HG02763 (cell line): ENCODE results near the gene PRPSAP1.
"Not testable (repeated sequence)": the region's sequence is repeated elsewhere in the genome, so short reads cannot be mapped to it uniquely, and the experiment has no call there.

Experiments used
- ATAC-seq: cut with Tn5 transposase; IDR thresholded peaks from one replicate; pipeline ENCODE4 v1.9.1; 2021; ENCODE audit warnings: mild to moderate bottlenecking, moderate library complexity; ENCODE audit not compliant: unreplicated experiment

The PRPSAP1 gene

DNA sequence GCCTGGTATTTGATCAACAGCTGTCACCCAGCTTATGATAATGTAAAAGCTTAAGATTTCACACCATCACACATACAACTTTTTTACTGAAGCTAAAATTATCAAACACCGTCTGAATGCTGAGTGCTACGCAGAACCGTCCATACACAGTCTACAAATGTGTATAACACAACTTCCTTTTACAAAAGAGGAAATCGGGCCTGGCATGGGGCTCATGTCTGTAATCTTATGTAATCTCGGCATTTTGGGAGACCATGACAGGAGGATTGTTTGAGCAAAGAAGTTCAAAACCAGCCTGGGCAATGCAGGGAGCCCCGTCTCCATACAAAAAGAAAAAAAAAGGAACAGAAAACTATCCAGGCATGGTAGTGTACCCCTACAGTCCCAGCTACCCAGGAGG is 26.0 kb downstream of the PRPSAP1 start:
- ATAC-seq, result no peak

DNA sequence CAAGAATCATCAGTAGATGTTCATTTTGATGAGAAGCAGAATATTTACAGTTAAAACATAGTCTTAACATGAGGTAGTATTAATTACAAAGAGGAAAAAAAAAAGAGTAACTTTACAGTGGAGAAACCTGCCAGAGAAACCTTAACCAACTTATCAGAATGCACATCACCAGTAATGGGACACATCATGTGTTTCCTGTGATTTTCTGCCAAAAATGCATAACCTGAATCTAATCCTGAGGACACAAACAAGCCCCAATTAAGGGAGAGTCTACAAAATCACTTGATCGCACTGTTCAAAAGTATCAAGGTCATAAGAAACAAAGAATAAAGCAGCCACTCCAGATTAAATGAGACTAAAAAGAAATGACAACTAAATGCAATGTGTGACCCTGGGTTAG is 27.4 kb downstream of the PRPSAP1 start:
- no peak for ATAC-seq

DNA sequence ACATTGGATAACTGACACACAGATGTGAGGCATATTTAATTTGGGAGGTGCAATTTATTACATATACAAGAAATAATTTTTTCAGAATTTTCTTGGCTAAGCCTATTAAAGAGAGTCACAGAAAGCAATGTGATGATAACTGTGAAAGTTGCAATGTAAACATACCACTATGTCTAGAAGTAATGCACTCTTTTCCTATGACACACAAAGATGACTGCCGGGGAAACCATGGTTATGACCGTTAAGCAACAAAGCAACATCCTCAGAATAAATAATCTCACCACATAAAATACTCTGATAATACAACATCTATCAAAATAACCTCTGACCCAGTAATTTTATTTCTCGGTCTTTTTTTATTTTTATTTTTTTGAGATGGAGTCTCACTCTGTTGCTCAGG is 35.1 kb downstream of the PRPSAP1 start:
- ATAC-seq, result no peak

DNA sequence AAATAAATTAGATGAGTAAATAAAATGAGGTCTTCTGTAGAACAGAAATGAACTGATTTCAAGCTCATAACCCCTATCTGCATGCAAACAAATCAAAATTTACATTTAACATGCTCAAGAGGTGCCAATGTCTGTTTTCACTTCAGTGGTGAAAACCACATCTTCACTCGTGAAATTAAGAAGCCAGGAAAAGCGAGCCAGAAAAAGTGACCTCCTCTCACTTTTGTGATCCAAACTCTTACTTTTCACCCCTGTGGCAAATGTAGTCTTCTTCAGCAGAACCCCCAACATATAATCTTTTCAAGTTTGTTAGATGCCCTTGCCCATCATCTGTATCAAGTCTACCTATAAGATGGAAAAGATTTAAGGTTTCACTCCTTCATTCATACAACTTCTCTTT is 36.2 kb downstream of the PRPSAP1 start:
- no peak for ATAC-seq

DNA sequence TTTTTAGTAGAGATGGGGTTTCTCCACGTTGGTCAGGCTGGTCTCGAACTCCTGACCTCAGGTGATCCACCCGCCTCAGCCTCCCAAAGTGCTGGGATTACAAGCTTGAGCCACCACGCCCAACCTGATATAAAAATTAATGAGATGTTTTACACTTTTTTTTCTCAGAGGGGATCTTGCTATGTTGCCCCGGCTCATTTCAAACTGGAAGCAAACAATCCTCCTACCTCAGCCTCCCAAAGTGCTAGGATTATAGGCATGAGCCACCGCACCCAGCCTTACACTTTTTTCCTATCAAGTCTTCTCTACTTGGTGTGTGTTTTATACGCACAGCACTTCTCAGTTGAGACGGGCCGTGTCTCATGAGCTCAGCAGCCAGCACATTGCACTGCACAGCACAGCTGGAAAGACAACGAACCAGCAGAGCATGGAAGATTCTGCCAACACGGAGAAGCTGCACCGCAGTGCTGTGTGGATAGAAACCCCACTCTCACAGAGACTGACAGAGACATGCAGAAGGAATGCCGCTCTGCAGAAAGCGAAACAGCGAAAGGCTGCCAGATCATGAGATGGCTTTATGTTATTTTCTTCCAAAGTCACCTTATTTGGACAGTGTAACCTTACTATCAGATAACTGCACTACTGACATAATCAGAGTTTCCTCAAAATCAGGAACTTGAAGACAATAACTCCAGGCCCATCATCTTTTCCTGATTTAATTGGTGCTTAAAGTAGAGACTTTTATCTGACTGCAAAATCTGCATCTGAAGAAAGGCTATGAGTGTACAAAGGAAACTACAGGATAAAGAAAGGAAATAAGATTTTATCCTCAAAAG is 39.1 kb downstream of the PRPSAP1 start:
- no peak for ATAC-seq

- ATAC-seq, result no peak
Observed at GRCh38 chr17:76312735-76313134, 41.0 kb downstream of the PRPSAP1 start.

DNA sequence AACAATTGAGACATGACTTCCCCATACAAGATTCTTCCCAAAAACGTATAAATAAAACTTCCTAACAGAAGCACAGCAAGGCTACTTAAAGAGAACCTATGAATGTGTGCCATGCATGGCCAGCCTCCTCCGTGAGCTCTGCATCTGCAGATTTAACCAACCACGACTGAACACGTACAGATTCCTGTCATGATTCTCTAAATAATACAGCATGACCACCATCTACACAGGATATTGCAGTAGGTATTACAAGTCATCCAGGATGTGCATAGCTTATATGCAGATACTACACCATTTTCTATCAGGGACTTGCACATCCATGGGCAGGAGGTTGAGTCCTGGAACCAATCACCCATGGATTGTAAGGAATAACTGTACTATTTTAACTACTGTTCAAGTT is 44.3 kb downstream of the PRPSAP1 start:
- no peak for ATAC-seq

DNA sequence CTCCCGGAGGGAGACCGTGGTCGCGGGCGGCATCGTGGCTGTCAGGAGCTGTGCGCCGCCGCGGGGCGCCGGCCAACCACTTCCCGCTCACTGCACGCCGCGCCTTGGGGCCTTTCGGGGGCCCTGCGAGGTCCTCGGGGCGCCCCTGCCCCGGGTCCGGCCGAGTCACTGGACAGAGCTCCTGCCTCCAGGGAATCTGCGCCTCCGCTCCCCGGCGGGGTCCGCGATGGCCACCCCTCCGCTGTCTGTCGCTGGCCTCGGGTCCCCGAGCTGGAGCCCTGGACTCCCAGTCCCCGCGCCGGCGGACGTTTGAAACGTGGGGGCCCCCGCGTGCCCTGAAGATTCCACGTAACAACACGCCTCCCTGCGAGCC is 45.8 kb downstream of the PRPSAP1 start, which contains the start of gene QRICH2:
TSS of gene QRICH2 (minus strand) at position 311 of the 373 bp plus-strand sequence. CDS start at position 33, 278 bp downstream.
- ATAC-seq, result no peak

DNA sequence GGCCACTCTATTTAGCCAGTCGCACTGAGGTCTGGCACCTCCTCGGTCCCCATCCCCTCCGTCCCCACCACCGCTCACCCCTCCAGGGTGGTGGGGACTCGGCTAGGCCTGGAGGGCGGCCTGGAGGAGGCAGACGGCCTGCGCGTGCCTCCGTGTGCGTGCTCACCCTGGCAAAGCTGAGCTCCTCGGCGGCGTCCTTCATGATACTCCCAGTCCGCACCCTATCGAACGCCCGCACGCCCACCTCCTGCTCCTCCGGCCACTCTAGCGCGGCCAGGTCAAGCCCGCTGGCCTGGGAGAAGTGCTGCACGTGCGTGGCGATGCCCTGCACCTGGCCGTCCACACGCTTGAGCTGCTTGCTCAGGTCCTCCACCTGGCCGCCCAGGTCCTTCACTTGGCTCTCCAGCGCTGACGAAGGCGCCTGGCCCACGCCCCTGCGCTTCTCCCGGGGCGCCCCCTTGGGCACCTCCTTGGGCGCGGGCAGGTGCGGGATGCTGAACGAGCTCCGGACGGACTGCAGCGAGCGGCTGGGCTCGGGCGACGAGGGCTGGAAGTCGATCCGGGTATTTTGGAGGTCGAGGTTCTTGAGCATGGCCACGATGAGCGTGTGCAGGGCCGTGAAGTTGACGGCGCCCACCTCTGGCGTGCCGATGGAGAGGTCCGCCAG is 46.3 kb downstream of the PRPSAP1 start:
- ATAC-seq, result no peak

- not testable (repeated sequence) for ATAC-seq
Observed at GRCh38 chr17:76305135-76305454, 48.6 kb downstream of the PRPSAP1 start.

GRCh38 chr17:76304226-76305134 is 49.2 kb downstream of the PRPSAP1 start:
- no peak for ATAC-seq

- no peak for ATAC-seq
Observed at GRCh38 chr17:76297436-76297835, 56.3 kb downstream of the PRPSAP1 start.

DNA sequence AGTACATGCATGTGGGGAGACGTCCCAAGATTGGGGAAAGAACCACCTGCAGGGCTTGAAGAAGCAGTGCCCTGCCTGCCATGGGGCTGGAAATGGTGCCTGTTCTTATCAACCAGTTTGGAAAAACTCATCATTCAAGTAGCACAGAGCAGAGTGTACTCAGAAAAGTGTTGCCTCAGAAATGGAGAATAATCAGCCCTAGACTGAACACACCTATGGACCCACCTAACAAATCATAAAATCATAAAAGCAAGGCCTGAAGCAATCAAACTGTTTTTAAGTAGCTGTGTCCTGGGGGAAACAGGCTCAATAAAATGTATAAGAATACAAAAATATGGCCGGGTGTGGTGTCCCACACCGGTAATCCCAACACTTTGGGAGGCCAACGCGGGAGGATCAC is 56.8 kb downstream of the PRPSAP1 start:
- ATAC-seq, result no peak

GRCh38 chr17:76296186-76296585 is 57.5 kb downstream of the PRPSAP1 start:
- no peak for ATAC-seq

DNA sequence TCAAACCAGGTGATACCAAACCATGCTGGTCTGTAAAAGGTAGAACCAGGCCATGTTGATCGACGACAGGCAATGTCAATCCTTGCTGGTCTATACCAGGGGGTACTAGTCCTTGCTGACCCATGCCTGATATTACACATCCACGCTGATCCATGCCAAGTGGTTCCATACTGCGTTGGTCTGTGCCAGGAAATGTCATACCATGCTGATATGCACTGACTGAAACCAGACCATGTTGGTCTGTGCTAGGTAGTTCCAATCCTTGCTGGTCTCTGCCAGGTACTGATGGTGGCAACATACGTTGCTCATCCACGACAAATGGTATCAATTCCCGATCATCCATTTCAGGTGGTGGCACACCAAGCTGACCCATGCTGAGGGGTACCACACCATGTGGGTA is 60.6 kb downstream of the PRPSAP1 start:
- ATAC-seq, result no peak

- no peak for ATAC-seq
Observed at GRCh38 chr17:76292567-76292966, 61.1 kb downstream of the PRPSAP1 start.

DNA sequence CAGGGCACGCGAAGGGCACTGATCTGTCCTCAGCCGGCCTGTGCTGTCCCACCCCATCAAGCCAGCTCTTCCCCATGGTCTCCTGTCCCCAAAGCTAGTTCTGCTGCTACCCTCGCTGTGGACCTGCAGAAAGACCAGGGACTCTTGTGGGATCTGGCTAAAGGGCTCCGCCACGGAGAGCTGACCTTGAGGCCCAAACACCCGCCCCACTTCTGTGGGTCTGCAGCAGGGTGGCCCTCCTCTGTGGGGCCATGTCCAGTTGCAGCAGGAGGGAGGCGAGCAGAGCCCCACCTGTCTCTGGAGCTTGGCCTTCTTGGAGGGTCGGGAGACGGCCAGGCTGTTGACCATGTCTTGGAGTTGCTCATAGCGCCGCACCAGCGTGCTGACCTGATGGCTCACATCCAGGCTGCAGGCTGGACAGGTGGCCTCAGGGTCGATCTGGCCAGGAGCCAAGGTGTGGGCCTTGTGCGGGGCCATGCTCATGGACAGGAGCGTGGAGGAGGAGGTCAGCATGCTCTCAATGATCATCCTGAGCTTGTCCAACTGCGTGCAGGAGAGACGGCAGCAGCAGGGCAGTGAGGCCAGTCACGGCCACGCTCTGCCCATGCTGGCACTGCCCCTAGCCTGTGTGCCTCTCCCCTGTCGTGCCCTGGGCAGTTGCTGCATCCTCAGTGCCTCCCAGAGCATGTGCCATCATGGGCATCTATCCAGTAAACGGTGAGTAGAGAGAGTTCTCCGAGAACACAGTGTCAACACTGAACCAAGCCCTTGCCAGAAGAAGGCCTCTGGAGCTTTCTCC is 71.9 kb downstream of the PRPSAP1 start:
- ATAC-seq, result no peak

GRCh38 chr17:76280650-76281049 is 73.1 kb downstream of the PRPSAP1 start:
- ATAC-seq, result no peak

DNA sequence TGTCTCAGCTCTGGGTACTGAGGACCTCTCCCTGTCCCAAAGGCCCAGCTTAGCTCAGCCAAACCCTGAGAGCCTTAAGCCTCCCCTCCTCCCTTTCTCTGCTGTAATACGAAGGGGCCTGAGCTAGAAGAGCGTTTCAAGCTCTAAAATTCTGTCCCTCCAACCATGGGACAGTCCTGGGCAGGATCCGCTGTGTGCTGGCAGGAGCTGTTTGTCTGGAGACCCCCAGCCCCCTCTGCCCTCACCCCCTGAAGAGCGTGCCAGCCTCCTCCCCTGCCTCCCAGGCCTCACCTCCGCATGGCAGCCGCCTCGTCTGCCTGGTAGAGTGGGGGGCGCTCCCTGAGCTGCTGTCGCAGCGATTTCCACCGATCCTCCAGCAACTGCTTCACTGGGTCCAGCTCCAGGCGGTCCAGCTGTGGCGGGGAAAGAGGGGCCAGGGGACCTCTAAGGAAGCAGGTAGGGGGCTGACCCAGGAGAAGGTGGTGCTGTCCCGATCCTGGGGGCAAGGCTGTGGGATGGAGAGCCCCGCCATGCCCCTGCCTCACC is 73.9 kb downstream of the PRPSAP1 start:
- ATAC-seq, result no peak

- peak; percentile 41 for ATAC-seq
Observed at GRCh38 chr17:76278952-76279741, 74.6 kb downstream of the PRPSAP1 start.
